Measurements from ENCODE around the gene CRYBB3.

CRYBB3 gene

GRCh38 chr22:25199731-25200520 lies at the start of gene CRYBB3:
Gene CRYBB3 (plus strand): TSS chr22:25199858. CDS start chr22:25201397, 1,539 bp downstream.
- no peak for DNase-seq

DNA sequence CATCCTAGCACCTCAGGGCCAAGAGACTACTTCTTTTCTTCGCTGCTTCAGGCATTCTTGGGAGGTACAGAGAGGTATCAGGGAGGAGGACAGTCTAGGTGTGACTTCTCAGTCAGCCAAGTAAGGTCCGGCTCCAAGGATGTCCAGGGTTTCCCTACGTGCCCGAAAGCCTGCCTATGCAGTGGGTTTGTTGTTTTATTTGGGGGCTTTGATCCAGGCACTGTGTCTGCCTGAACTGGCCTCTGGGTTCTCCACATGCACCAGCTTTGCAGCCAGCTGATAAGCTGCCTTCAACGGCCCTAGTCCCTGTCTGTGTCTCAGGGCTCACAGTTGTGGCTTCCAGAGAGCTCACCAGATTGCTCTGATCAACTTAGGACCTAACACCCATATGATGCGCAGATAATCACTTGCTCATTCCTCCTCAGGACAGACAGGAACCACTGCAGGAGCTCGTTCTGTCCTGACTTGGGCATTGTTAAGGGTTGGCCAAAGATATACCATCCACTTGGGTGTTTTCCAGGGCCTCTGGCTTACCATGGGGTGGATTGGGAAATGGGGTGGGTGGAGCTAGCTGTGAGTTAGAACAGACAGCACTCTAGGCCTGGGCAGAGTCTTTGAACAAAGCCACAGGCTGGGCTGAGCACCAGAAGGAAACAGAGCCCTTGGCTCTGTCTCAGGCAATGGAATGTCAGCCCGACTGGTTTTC lies 45.5 kb upstream of the CRYBB3 start:
- peak; percentile 54 for DNase-seq

- DNase-seq, result no peak
Measured at GRCh38 chr22:25154667-25154999, 45.0 kb upstream of the CRYBB3 start.

DNA sequence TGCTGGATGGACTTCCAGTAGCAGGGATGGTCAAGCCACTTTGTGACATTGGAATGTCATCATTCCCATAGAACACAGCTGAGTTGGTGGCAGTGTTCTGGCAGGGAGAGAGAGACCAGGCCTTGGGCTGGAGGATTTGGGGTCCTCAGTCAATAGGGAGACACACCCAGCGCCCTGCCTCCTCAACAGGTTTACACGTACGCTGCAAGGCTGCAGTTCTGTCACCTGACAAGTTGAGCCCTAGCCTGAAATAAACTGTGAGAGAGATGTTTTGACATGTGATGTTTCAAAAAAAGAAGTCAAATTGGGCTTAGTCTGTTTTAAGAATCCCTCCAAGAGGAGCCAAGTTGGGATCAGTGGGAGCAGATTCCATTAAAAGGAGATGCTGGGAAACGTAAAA lies 42.9 kb upstream of the CRYBB3 start:
- DNase-seq, result no peak

GRCh38 chr22:25159028-25159427 lies 40.6 kb upstream of the CRYBB3 start:
- DNase-seq, result no peak

DNA sequence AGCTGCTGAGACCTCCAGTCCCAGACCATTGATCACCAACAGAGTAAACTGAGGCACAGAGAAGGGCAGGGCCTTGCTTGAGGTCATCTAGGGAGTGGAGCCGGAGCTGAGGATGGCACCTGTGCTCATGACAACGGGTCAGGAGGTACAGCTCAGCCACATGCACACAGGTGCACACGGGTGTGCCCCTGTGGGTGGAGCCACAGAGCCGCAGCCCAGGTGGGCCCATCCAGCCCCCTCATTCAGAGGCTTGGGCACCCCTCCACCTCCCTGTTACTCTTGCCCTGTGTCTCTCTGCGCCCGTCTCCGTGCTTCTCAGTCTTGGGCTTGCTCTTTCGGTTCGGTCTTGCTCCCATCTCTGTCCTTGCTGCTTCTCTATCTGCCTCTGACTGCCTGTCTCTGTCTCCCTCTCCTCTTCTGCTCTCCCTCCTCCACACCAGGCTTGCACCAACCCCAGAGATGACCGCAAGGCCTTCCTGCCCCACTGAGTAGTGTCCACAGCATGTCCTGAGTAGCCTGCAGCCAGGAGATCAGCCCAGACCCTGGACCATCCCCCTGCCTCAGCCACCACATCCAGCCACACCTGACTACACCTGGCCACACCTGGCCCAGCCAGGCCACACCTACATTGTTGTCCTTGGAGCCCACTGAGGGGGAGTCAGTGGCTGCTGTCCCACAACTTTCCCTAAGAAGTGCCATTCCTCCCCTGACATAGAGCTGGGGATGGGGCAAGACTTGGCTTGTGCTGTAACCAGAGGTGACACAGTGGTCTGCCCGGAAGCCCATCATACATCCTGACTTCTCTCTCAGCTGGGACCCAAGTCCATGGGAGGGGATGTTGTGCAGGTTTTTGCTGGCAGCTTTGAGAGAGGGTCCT lies 39.3 kb upstream of the CRYBB3 start:
- DNase-seq, result no peak

DNA sequence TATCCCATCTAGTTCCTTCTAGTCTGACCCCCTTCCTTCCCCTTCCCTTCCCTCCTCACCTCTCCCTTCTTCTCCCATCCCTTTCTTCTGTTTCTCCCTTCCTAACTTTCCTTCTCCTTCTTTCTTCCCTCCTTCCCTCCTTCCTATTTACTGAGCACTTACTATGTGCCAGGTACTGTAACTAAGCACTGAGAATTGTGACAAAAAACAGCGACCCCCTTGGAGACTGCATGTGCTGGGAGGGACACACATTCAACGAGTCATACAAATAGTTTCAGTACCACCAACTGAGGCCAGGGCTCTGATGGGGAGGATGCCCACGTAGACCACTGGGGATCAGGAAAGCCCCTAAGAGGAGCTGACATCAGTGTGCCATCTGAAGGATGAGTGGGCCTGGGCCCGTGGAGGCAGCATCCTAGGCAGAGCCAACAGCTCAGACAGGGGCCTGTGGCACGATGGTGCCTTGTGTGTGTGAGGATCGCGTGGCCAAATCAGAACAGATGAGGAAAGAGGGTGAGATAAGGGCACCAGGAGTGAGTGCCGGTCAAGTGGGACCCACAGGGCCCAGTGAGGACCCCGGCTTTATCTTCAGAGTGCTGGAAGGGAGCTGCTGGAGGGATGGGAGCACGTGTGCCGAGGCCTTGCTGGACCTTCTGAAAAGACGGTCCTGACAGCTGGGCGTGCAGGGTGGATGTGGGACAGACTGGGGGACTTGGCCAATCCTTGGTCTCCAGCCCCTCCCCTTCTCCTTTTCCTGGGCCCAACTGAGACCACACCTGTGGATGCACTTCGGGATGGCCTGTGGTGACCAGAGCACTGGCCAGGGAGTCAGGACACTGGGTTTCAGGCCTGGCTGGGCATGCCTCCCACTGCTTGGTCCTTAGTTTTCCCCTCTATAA lies 38.4 kb upstream of the CRYBB3 start:
- DNase-seq, result no peak

DNA sequence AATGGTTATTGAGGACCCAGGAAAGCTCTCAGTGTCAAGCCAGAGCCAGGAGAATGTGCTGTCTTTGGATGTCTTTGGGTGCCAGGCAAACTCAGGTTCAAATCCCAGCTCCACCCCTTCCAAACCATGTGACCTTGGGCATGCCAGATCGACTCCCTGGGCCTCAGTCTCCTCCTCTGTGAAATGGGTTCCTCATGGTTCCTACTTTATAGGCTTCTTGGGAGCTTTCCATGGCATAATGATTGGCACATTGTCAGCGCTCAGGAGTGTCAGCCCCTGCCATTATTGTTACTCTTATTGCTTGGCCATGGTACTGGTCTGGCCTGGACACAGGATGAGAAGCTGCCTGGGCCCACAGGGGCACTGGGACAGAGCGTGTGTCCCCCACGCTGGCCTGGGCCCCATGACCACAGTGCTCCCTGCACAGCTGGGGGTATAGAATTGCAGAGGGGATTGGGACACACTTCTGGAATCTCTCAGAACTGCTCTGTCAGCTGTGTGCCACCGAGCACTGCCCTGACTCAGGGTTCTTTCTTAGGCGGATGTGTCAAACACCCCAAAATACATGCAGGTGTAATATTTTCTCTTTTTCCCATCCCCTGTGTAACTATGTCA lies 37.6 kb upstream of the CRYBB3 start:
- DNase-seq, result no peak

GRCh38 chr22:25162561-25162960 lies 37.1 kb upstream of the CRYBB3 start:
- no peak for DNase-seq

DNA sequence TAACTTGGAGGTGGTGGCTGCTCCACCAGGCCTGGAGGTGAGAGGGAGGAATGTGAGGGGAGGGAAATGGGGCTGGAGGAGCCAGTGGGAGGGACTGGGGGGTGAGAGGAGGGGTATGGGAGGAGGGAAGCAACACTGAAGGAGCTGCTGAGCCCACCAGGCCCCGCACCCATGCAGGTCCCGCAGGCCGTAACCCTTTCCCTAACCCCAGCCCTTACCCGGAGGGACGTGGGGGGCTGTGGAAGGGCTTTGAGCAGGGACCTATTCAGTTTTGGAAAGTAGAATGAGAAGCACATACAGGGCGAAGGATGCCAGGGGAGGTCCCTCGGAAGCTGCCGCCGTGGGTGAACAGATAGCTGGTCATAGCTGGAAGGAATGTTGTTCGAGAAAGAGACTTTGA lies 33.9 kb upstream of the CRYBB3 start:
- no peak for DNase-seq

DNA sequence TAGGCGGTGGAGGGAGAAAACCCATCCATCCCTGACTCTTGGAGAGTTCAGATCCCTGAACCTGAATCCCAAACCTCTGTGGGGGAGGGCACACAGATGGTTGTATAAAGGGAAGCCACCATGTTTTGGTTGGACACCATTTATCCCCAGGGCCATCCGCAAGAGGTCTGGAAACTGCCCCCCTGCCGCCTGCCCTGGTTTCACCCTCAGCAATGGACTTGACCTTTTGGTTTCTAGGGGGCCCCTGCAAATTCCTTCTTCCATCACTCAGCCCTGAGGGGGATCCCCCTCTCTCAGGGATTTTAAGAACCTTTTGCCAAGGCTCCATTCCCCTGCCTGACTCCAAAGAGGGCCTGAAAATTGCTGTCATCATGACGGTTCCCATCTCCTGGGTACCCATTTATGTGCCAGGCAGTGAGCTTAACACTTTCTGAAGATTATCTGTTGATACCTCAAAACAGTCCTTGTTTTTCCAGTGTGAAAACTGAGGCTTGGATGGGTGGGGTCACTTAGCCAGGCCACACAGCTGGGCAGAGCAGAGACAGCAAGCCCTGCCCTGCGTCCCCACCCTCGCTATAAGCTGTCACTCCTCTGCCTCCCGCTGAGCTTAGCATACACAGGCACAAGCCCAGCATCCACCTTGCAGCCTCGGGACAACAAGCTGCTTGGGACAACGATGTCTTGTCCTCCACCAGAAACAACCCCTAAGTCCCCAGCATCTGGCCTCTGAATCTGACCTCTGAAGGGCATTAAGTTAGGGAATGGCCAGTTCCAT lies 33.2 kb upstream of the CRYBB3 start:
- DNase-seq, result no peak

- no peak for DNase-seq
Measured at GRCh38 chr22:25167082-25167481, 32.6 kb upstream of the CRYBB3 start.

- no peak for DNase-seq
Measured at GRCh38 chr22:25167834-25168601, 31.6 kb upstream of the CRYBB3 start.

GRCh38 chr22:25169278-25170031 lies 30.2 kb upstream of the CRYBB3 start:
- no peak for DNase-seq

DNA sequence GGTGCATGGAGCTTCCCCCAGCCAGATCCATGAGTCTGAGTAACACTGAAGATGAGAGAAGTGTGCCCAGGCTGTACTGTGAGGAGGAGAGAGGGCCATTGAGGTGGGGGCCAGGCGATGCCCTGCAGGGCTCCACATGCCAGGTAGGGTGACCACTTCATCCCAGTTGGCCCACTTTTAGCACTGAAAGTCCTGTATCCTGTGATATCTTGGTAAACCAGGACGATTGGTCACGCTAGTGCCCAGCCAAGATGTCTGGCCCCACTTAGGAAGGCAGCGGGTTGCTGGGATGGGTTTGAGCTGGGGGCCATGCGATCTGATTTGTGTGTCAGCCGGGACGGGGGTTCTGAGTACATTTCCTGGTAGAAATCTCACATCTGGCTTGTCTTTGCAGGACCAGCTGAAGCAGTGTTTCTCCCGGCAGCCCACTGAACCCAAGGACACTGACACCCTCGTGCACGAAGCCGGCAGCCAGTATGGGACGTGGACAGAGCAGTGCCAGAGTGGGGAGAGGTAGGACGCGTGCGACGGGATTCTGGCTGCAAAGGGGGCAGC lies 29.2 kb upstream of the CRYBB3 start:
- no peak for DNase-seq

- DNase-seq, result no peak
Measured at GRCh38 chr22:25172153-25172552, 27.5 kb upstream of the CRYBB3 start.

- DNase-seq, result no peak
Measured at GRCh38 chr22:25174156-25174887, 25.3 kb upstream of the CRYBB3 start.

DNA sequence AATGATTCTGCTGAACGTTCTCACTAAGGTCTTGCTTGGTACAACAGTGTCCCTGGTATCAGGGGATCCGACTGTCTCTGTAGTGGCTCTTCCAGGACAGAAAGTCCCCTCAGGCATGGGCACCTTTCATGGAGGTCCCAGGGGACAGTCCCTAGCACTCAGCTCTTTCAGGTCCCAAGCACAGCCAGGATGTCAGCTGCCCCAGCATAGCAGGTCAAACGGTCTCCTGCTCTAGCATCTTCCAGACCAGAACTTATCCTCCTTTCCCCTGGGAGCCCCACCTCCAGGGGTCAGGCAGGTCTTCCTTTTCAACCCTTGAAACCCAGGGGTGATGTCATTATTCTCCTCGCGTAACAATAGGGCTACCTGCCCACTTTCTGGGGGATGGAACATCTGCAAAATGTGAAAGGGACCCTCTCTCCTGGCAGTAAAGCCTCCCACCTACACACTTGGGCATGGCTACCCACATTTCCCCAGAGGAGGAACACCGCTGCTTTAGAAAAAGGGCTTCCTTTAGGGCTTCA lies 24.7 kb upstream of the CRYBB3 start:
- no peak for DNase-seq

Measured in NCI-H226 (cell line).